Suppressor macrophage (primary cell): ENCODE results near the gene GRN.

Source experiments
- DNase-seq, 4 experiments: peaks; one replicate each; pipeline ENCODE4 v3.0.0-alpha.2; 2020 to 2022

The GRN gene

GRCh38 chr17:44346064-44346844 lies 1.2 kb downstream of the GRN start:
- DNase-seq: no peak

DNA sequence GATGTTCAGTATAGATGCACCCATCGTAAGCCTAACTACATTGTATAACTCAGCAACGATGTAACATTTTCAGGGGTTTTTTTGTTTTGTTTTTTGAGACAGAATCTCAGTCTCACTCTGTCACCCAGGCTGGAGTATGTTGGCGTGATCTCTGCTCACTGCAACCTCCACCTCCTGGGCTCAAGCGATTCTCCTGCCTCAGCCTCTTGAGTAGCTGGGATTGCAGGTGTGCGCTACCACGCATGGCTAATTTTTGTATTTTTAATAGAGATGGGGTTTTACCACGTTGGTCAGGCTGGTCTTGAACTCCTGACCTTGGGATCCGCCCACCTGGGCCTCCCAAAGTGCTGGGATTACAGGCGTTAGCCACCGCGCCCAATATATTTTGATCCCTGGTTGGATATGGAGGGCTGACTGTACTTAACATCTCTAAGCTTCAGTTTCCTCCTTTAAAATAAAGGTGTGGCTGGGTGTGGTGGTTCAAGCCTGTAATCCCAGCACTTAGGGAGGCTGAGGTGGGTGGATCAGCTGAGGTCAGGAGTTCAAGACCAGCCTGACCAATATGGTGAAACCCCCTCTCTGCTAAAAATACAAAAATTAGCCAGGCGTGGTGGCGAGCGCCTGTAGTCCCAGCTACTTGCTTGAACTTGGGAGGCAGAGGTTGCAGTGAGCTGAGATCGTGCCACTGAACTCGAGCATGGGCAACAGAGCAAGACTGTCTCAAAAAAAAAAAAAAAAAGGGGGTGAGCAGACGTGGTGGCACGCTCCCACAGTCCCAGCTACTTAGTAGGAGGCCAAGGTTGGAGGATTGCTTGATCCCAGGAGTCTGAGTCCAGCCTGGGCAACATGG lies 2.3 kb downstream of the GRN start:
- peak in 1 of 4 experiments; percentile 47 for DNase-seq

DNA sequence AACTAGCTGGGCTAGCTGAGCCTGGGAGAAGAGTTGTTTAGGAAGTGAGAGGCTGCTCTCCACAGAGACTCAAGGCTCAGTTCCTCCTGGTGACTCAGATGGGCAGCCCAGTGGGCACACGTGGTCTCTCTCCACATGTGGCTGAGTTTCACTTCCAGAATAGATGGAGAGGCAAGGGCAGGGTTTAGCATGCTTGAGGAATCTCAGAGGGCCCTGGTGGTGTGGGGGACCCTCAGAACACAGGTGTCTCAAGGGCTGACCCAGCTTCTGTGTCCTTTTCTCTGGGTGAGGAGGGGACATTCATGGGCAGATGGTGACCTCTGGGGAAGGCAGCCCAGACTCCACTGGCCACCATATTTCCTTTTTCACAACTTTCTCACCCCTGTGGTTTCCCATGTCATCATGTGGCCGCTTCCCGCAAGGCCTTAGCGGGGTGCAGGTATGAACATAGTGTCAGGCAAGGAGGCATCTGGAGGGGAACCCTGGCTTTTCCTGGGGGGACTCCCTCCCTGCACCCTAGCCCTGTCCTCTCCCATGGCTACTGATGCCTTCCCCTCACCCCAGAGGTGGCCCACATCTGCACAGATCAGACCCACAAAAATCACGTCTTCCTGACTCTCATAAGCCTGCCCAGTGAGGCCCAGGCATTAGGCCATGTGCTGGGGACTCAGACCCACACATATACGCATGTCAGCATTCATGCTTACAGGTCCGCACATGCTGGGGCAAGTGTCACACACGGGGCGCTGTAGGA lies 3.3 kb downstream of the GRN start:
- DNase-seq: peak; percentile 92 to 97 (median 95)

GRCh38 chr17:44348988-44349364 lies 3.9 kb downstream of the GRN start:
- no peak for DNase-seq

DNA sequence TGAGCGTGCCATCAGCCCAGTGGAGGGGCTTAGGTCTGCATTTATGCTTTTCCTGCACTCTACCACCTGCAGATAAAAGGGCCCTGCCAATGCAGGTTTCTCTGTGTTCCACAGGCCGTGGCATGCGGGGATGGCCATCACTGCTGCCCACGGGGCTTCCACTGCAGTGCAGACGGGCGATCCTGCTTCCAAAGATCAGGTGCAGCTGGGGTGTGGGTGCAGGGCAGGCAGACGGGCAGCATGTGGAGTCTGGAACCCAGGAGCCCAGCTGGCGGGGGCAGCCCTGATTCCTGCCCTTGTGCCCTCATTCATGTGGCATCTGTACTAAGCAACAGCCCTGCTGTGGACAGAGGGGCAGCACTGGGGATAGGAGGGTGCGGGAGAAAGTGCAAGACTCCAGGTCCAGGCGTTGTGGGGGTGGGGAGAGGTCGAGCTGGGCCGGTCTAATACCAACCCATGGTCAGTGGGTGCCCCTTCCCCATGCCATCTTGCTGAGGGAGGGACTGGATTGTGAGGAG lies 4.5 kb downstream of the GRN start:
- DNase-seq: no peak

DNA sequence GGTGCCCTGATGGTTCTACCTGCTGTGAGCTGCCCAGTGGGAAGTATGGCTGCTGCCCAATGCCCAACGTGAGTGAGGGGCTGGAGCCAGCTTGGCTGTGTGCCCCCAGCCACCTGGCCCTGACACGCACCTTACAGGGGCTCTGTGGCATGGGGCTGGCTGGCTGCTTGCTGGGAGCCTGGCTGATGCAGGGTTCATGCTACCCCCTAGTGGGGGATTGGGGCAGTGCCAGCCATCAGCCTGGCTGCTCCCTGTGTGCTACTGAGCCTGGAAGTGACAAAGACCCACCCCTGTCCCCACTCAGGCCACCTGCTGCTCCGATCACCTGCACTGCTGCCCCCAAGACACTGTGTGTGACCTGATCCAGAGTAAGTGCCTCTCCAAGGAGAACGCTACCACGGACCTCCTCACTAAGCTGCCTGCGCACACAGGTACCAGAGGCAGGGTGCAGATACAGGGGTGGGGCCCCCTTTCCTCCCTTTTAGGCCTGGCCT lies 5.7 kb downstream of the GRN start:
- DNase-seq: peak; percentile 69 to 80 (median 70)

GRCh38 chr17:44351464-44351863 lies 6.4 kb downstream of the GRN start:
- no peak for DNase-seq

DNA sequence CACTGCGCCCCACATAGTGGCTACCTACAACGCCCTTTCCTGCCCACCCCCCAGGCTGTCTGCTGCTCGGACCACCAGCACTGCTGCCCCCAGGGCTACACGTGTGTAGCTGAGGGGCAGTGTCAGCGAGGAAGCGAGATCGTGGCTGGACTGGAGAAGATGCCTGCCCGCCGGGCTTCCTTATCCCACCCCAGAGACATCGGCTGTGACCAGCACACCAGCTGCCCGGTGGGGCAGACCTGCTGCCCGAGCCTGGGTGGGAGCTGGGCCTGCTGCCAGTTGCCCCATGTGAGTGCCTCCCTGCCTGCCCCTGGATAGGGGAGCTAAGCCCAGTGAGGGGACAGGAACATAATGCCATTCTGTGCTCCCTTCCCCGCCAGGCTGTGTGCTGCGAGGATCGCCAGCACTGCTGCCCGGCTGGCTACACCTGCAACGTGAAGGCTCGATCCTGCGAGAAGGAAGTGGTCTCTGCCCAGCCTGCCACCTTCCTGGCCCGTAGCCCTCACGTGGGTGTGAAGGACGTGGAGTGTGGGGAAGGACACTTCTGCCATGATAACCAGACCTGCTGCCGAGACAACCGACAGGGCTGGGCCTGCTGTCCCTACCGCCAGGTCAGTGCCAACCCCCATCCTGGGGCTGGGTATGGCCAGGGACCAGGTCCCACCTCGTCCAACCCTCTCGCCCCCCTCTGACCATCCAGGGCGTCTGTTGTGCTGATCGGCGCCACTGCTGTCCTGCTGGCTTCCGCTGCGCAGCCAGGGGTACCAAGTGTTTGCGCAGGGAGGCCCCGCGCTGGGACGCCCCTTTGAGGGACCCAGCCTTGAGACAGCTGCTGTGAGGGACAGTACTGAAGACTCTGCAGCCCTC lies 7.1 kb downstream of the GRN start:
- no peak for DNase-seq

- DNase-seq: no peak
Measured at GRCh38 chr17:44352828-44353671, 7.9 kb downstream of the GRN start.

GRCh38 chr17:44353672-44354331 lies 8.7 kb downstream of the GRN start:
- peak; percentile 49 to 83 (median 64) for DNase-seq

GRCh38 chr17:44354582-44355561 lies 9.8 kb downstream of the GRN start:
- peak; percentile 34 to 62 (median 48) for DNase-seq

GRCh38 chr17:44355642-44356099 lies 10.6 kb downstream of the GRN start:
- no peak for DNase-seq

- no peak for DNase-seq
Measured at GRCh38 chr17:44356241-44356640, 11.1 kb downstream of the GRN start.

- no peak for DNase-seq
Measured at GRCh38 chr17:44358066-44358465, 13.0 kb downstream of the GRN start.

GRCh38 chr17:44359006-44359405 lies 13.9 kb downstream of the GRN start:
- no peak for DNase-seq

- DNase-seq: no peak
Measured at GRCh38 chr17:44359458-44360143, 14.5 kb downstream of the GRN start.

GRCh38 chr17:44360144-44360533 lies 15.0 kb downstream of the GRN start:
- DNase-seq: no peak

DNA sequence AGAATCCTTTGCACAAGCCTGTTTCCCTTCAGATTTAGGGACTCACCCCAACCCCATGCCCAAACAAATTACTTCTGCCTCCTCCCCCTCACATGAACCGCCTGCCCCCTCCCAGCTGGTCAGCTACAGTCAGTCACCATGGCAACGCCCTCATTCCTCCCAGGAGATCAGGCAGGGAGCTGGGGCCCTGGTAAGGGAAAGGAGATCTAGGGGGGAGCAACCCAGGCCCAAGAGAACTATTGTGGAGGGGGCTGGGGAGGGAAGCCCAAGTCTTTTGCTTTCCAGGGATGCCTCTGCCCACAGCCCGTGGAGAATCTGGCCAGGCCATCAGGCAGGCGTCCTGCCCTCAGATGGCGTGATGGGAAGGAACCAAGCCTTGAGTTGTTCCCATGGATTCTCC lies 15.7 kb downstream of the GRN start:
- no peak for DNase-seq
